ENCODE results near the gene ALG12. TPM values are rescaled to one million over a fixed set of nuclear protein-coding genes. Genes with fewer than 3 reads are reported as not detected.

Gene ALG12
- total RNA-seq, 1 donor from 2014 or later: 26.2 TPM

GRCh38 chr22:49909476-49910205 lies 8.6 kb downstream of the ALG12 start:
- Mint-ChIP-seq H3K4me3 (ENCODE audit: unreplicated experiment) (no peak overlapping the region), H3K36me3 (ENCODE audit: low read depth, unreplicated experiment) (peaks cover 23% of the 10 kb centered on the region), H3K9me3 (ENCODE audit: unreplicated experiment) (peaks cover 2% of the 10 kb centered on the region), H3K27me3 (ENCODE audit: low read depth, unreplicated experiment) (no peaks in the 10 kb centered on the region), H3K27ac (ENCODE audit: unreplicated experiment) (no peak overlapping the region), H3K4me1 (ENCODE audit: low read depth, unreplicated experiment) (no peaks in the 10 kb centered on the region)
- TF ChIP-seq EZH2 (IDR thresholded peaks at IDR 0.05; ENCODE audit: insufficient read depth, low read length) (no peak), CTCF (IDR thresholded peaks at IDR 0.05; ENCODE audit: insufficient read depth, low read depth, low read length) (no peak)
- no peak overlapping the region for H3K4me3 ChIP-seq (ENCODE audit: insufficient read depth, low read depth, low read length)
- DNase-seq (ENCODE audit: low read depth) (no peak), FAIRE-seq (no peak)
- H3K79me2 ChIP-seq (ENCODE audit: insufficient read depth, low read length): no peaks in the 10 kb centered on the region
- no peak overlapping the region for H3K4me2 ChIP-seq (ENCODE audit: low read length)
- H4K20me1 ChIP-seq (ENCODE audit: insufficient read depth, low read length): peaks cover 38% of the 10 kb centered on the region
- no peak overlapping the region for H3K9ac ChIP-seq (ENCODE audit: low read length)
- H3K27ac ChIP-seq (ENCODE audit: low read depth, low read length): no peak overlapping the region
- H3K9me3 ChIP-seq (ENCODE audit: insufficient read depth, low read depth, low read length): no peaks in the 10 kb centered on the region
- peaks cover 3% of the 10 kb centered on the region for H3K36me3 ChIP-seq (ENCODE audit: insufficient read depth, low read length)
- H2AFZ ChIP-seq (ENCODE audit: low read depth, low read length): no peak overlapping the region
- no peaks in the 10 kb centered on the region for H3K4me1 ChIP-seq (ENCODE audit: insufficient read depth, low read length)
- no peaks in the 10 kb centered on the region for H3K27me3 ChIP-seq (ENCODE audit: insufficient read depth, low read length)

- no peak overlapping the region for H3K27ac Mint-ChIP-seq (ENCODE audit: unreplicated experiment)
- H3K9ac ChIP-seq (ENCODE audit: low read length): no peak overlapping the region
- no peak overlapping the region for H3K4me3 Mint-ChIP-seq (ENCODE audit: unreplicated experiment)
- H3K79me2 ChIP-seq (ENCODE audit: insufficient read depth, low read length): no peaks in the 10 kb centered on the region
- H3K27me3 Mint-ChIP-seq (ENCODE audit: low read depth, unreplicated experiment): no peaks in the 10 kb centered on the region
- H2AFZ ChIP-seq (ENCODE audit: low read depth, low read length): no peak overlapping the region
- no peaks in the 10 kb centered on the region for H3K9me3 ChIP-seq (ENCODE audit: insufficient read depth, low read depth, low read length)
- H3K36me3 Mint-ChIP-seq (ENCODE audit: low read depth, unreplicated experiment): peaks cover 17% of the 10 kb centered on the region
- no peak for TF ChIP-seq EZH2 (IDR thresholded peaks at IDR 0.05; ENCODE audit: insufficient read depth, low read length)
- TF ChIP-seq CTCF (IDR thresholded peaks at IDR 0.05; ENCODE audit: insufficient read depth, low read depth, low read length): no peak
- H3K36me3 ChIP-seq (ENCODE audit: insufficient read depth, low read length): peaks cover 10% of the 10 kb centered on the region
- H3K27me3 ChIP-seq (ENCODE audit: insufficient read depth, low read length): no peaks in the 10 kb centered on the region
- H3K4me1 Mint-ChIP-seq (ENCODE audit: low read depth, unreplicated experiment): no peaks in the 10 kb centered on the region
- H3K4me3 ChIP-seq (ENCODE audit: insufficient read depth, low read depth, low read length): no peak overlapping the region
- H4K20me1 ChIP-seq (ENCODE audit: insufficient read depth, low read length): peaks cover 38% of the 10 kb centered on the region
- no peaks in the 10 kb centered on the region for H3K4me1 ChIP-seq (ENCODE audit: insufficient read depth, low read length)
- no peak for FAIRE-seq
- no peak overlapping the region for H3K27ac ChIP-seq (ENCODE audit: low read depth, low read length)
- no peak overlapping the region for H3K4me2 ChIP-seq (ENCODE audit: low read length)
- no peak for DNase-seq (ENCODE audit: low read depth)
- H3K9me3 Mint-ChIP-seq (ENCODE audit: unreplicated experiment): peaks cover 2% of the 10 kb centered on the region
Observed at GRCh38 chr22:49907807-49908206, 10.4 kb downstream of the ALG12 start.

- FAIRE-seq: no peak
- Mint-ChIP-seq H3K27me3 (ENCODE audit: low read depth, unreplicated experiment) (no peaks in the 10 kb centered on the region), H3K27ac (ENCODE audit: unreplicated experiment) (no peak overlapping the region), H3K9me3 (ENCODE audit: unreplicated experiment) (peaks cover 2% of the 10 kb centered on the region), H3K4me3 (ENCODE audit: unreplicated experiment) (no peak overlapping the region), H3K4me1 (ENCODE audit: low read depth, unreplicated experiment) (no peaks in the 10 kb centered on the region), H3K36me3 (ENCODE audit: low read depth, unreplicated experiment) (peaks cover 17% of the 10 kb centered on the region)
- Histone ChIP-seq H3K79me2 (ENCODE audit: insufficient read depth, low read length) (no peaks in the 10 kb centered on the region), H3K27ac (ENCODE audit: low read depth, low read length) (no peak overlapping the region), H3K9ac (ENCODE audit: low read length) (no peak overlapping the region), H3K4me3 (ENCODE audit: insufficient read depth, low read depth, low read length) (no peak overlapping the region), H3K36me3 (ENCODE audit: insufficient read depth, low read length) (peaks cover 8% of the 10 kb centered on the region), H3K27me3 (ENCODE audit: insufficient read depth, low read length) (no peaks in the 10 kb centered on the region), H3K4me2 (ENCODE audit: low read length) (no peak overlapping the region), H3K4me1 (ENCODE audit: insufficient read depth, low read length) (no peaks in the 10 kb centered on the region), H2AFZ (ENCODE audit: low read depth, low read length) (no peak overlapping the region), H3K9me3 (ENCODE audit: insufficient read depth, low read depth, low read length) (no peaks in the 10 kb centered on the region), H4K20me1 (ENCODE audit: insufficient read depth, low read length) (peaks cover 47% of the 10 kb centered on the region)
- no peak for DNase-seq (ENCODE audit: low read depth)
- TF ChIP-seq CTCF (IDR thresholded peaks at IDR 0.05; ENCODE audit: insufficient read depth, low read depth, low read length) (no peak), EZH2 (IDR thresholded peaks at IDR 0.05; ENCODE audit: insufficient read depth, low read length) (no peak)
Observed at GRCh38 chr22:49906799-49907290, 11.4 kb downstream of the ALG12 start.
